AG10803 (cell line): ENCODE data around the gene ORM1.
"Not testable (repeated sequence)": the region's sequence is repeated elsewhere in the genome, so short reads cannot be mapped to it uniquely, and the experiment has no call there.

Experiments
- DNase-seq: peaks from one replicate; pipeline ENCODE4 v3.0.0; 2010; ENCODE audit warnings: low read depth
- H3K4me3 ChIP-seq: 2 replicates; pipeline ENCODE4 v1.5.1; 2011; ENCODE audit warnings: mild to moderate bottlenecking, low read length, control low read depth
- TF ChIP-seq, protein P1 (sequence below): conservative IDR thresholded peaks from 2 replicates; pipeline ENCODE4 v1.5.1; 2011; ENCODE audit warnings: mild to moderate bottlenecking, low read length, control low read depth, inconsistent platforms

Gene ORM1

DNA sequence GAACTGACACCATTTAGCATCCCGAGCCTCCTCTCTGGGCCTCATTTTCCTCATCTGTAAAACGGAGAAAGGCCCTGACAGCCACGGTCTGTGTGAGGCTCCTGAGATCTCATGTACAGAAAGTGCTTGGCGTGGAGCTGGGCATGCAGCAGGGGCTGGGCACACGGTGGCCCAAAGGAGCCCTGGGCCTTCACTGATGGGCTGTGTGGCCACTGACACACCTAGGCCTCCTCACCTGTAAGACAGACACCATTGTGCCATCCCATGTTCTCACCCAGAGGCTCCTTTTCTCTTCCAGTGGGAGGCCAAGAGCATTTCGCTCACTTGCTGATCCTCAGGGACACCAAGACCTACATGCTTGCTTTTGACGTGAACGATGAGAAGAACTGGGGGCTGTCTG lies 1.6 kb downstream of the ORM1 start:
- TF ChIP-seq, protein P1, sequence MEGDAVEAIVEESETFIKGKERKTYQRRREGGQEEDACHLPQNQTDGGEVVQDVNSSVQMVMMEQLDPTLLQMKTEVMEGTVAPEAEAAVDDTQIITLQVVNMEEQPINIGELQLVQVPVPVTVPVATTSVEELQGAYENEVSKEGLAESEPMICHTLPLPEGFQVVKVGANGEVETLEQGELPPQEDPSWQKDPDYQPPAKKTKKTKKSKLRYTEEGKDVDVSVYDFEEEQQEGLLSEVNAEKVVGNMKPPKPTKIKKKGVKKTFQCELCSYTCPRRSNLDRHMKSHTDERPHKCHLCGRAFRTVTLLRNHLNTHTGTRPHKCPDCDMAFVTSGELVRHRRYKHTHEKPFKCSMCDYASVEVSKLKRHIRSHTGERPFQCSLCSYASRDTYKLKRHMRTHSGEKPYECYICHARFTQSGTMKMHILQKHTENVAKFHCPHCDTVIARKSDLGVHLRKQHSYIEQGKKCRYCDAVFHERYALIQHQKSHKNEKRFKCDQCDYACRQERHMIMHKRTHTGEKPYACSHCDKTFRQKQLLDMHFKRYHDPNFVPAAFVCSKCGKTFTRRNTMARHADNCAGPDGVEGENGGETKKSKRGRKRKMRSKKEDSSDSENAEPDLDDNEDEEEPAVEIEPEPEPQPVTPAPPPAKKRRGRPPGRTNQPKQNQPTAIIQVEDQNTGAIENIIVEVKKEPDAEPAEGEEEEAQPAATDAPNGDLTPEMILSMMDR, result no peak
- DNase-seq, result no peak
- no peak overlapping the region for H3K4me3 ChIP-seq

DNA sequence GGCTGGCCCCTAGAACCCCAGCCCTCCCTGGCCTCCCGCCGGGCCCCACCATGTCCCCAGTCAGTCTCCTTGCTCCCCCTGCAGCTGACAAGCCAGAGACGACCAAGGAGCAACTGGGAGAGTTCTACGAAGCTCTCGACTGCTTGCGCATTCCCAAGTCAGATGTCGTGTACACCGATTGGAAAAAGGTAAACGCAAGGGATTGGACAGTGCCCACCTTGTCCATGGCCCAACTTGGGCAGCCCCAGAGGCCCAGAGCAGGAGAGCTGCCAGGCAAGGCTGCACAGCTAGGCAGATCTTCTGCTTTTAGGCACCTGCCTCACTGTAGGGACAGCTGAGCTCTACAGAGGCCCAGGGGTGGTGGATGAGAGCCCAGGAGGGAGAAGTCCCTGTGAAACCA lies 2.1 kb downstream of the ORM1 start:
- DNase-seq, H3K4me3 ChIP-seq: not testable (repeated sequence)

DNA sequence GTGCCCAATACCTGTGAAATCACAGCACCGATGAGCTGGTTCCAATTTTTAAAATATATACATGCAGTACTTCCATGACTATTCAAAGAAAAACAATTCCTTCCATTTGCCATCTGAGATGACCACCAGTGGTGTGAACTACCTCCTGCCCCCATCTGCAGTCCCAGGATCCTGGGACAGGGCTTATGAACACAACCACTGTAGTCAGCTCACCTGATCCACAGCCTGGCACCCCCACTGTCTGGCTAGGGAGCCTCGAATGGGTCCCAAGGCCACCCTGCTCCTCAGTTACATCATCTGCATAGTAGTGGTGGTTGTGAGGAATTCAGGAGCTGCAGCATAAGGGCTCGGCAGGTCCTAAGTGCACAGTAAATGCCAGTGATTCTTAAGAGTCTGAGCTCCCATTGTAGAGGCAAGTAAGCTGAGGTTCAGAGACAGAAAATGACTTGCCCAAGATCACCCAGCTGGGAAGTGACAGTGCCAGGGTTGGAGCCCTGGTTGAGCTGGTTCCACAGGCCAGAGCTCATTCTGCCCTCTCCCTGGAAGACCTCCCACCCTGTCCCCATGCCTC lies 2.9 kb downstream of the ORM1 start:
- DNase-seq, result peak; percentile 25
- not testable (repeated sequence) for H3K4me3 ChIP-seq

DNA sequence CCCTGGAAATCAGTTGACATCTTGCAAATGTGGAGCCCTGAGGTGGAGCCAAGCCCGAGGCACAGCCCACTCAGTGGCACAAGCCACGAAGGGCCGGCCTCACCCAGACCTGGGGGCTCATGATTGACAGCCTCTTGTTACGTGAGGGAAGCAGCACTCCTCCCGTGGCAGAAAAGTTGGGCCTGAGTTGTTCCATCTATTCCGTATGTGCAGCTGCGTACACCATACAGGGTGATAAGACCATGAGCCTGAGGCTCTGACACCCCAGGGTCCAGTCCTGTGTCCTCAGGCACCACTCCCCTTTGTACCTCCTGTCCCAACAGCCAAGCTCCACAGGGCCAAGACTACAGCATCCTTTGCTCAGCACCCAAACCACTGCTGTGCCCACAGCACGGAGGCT lies 4.9 kb downstream of the ORM1 start:
- TF ChIP-seq, protein P1, result no peak
- DNase-seq, result no peak
- no peak overlapping the region for H3K4me3 ChIP-seq

DNA sequence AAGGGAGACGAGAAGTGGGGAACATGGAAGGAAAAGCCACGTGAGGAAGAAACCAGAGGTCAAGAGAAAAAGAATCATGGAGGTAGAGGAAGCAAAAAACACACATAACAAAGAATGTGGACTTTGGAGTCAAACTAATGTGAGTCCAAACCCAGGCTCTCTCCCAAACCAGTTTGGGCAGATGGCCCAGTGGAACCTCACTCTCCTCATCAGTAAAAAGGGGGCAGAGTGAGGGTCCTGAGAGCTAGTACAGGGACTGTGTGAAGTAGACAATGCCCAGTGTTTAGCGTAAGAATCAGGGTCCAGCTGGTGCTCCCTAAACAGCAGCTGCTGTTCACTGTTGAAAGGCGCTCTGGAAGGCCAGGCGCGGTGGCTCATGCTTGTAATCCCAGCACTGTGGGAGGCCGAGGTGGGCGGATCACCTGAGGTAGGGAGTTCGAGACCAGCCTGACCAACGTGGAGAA lies 5.5 kb downstream of the ORM1 start:
- DNase-seq, H3K4me3 ChIP-seq: not testable (repeated sequence)

DNA sequence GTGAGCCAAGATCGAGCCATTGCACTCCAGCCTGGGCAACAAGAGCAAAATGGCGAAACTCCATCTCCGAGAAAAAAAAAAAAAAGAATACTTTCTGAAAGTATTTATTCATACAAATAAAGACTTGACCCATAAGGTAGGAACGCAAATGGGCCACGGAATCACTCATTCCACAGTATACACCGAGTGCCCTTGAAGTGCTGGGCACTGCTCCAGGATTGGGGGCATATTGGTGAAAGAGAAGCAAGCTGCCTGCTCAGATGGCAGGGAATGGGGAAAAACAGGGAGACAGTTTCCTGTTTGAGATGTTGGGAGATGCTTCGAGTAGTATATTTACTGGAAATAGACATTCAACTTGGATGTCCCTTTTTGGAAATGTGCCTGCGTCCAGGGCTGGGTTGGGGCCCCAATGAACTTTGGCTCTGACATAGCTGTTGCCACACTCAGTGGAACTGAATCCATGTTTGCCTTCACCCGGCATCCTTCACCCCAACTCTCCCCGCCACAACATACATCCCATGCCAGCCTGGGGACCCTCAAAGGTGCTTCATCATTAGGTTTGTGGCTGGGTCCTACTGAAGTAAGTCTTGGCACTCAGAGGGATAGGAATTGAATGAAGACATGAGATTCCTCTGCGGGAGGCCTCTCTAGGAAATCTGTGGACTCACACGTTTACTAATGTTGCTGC lies 6.2 kb downstream of the ORM1 start:
- not testable (repeated sequence) for H3K4me3 ChIP-seq, DNase-seq

DNA sequence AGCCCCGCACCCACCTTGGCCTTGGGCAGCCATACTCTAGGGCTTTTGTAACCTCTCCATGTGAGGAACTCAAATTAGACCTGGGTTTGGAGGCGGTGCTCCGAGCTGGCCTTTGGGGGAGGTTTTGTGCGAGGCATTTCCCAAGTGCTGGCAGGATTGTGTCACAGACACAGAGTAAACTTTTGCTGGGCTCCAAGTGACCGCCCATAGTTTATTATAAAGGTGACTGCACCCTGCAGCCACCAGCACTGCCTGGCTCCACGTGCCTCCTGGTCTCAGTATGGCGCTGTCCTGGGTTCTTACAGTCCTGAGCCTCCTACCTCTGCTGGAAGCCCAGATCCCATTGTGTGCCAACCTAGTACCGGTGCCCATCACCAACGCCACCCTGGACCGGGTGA lies 6.7 kb downstream of the ORM1 start, which contains the start of gene ORM2:
ORM2 (plus strand) TSS at position 245 of the 398 bp plus-strand sequence; CDS start at position 281, 36 bp downstream.
- H3K4me3 ChIP-seq, DNase-seq: not testable (repeated sequence)

DNA sequence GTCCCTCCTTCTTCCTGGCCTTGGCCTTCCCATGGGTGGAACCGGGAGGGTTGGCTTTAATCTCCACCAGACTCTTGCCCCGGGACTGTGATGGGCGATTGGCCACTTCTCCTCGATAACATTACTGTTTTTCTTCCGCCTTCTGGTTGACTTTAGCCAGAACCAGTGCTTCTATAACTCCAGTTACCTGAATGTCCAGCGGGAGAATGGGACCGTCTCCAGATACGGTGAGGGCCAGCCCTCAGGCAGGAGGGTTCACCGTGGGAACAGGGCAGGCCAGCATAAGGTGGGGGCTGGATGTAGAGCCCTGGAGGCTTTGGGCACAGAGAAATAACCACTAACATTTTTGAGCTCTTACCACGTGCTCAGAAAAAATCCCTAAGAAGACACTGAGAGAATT lies 7.7 kb downstream of the ORM1 start:
- H3K4me3 ChIP-seq, result no peak overlapping the region
- TF ChIP-seq, protein P1, result no peak
- DNase-seq, result no peak

DNA sequence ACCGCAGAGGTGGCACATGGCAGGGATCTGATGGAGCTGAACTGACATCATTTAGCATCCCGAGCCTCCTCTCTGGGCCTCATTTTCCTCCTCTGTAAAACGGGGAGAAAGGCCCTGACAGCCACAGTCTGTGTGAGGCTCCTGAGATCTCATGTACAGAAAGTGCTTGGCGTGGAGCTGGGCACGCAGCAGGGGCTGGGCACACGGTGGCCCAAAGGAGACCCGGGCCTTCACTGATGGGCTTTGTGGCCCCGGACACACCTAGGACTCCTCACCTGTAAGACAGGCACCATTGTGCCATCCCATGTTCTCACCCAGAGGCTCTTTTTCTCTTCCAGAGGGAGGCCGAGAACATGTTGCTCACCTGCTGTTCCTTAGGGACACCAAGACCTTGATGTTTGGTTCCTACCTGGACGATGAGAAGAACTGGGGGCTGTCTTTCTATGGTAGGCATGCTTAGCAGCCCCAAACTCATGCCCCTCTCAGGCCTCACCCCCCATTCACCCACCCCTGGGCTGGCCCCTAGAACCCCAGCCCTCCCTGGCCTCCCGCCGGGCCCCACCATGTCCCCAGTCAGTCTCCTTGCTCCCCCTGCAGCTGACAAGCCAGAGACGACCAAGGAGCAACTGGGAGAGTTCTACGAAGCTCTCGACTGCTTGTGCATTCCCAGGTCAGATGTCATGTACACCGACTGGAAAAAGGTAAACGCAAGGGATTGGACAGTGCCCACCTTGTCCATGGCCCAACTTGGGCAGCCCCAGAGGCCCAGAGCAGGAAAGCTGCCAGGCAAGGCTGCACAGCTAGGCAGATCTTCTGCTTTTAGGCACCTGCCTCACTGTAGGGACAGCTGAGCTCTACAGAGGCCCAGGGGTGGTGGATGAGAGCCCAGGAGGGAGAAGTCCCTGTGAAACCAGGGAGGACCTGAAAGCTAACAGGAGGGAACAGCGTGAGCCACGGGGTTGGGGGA lies 8.6 kb downstream of the ORM1 start:
- H3K4me3 ChIP-seq, DNase-seq: not testable (repeated sequence)

DNA sequence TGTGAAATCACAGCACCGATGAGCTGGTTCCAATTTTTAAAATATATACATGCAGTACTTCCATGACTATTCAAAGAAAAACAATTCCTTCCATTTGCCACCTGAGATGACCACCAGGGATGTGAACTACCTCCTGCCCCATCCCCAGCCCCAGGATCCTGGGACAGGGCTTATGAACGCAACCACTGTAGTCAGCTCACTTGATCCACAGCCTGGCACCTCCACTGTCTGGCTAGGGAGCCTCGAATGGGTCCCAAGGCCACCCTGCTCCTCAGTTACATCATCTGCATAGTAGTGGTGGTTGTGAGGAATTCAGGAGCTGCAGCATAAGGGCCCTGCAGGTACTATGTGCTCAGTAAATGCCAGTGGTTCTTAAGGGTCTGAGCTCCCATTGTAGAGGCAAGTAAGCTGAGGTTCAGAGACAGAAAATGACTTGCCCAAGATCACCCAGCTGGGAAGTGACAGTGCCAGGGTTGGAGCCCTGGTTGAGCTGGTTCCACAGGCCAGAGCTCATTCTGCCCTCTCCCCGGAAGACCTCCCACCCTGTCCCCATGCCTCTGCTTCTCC lies 9.7 kb downstream of the ORM1 start:
- peak; percentile 6 for DNase-seq
- not testable (repeated sequence) for H3K4me3 ChIP-seq

DNA sequence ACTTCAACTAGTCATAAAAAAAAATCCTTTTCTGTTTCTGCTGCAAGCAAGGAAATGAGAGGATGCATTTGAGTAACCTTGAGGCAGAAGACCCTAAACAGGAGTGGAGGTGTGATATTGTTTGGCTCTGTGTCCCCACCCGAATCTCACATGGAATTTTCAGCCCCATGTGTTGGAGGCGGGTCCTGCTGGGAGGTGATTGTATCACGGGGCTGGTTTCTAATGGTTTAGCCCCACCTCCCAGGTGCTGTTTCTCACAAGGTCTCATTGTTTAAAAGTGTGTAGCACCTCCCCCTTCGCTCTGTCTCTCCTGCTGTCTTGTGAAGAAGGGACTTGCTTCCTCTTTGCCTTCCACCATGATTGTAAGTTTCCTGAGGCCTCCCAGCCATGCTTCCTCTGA lies 10.8 kb downstream of the ORM1 start:
- H3K4me3 ChIP-seq, DNase-seq: not testable (repeated sequence)
